Psoas muscle (tissue), 8 donors: ENCODE results near the gene SLC45A1. TPM values are rescaled to one million over a fixed set of nuclear protein-coding genes. Genes with fewer than 3 reads are reported as not detected.

Experiments
- ATAC-seq, 4 donors: fragments of 200-7000 bp; cut with Tn5 transposase; one replicate each; pipeline ENCODE4 v1.9.1; 2020; ENCODE audit warnings: moderate library complexity in 3 of 4, mild to moderate bottlenecking in 2 of 4
- DNase-seq, 2 donors: peaks; one replicate each; pipeline ENCODE4 v3.0.0-alpha.2; 2020
- H3K27ac ChIP-seq: fragments of 200-600 bp; one replicate; pipeline ENCODE4 v1.8.0; 2022
- H3K27me3 ChIP-seq, 3 donors: fragments of 200-600 bp in 1 of 3; one replicate each; pipeline versions ENCODE4 v1.6.1 to v1.8.0; 2013 to 2022; ENCODE audit warnings: low read length in 2 of 3, mild to moderate bottlenecking in 2 of 3, moderate library complexity in 1 of 3; ENCODE audit not compliant: insufficient read depth in 3 of 3
- H3K36me3 ChIP-seq, 2 donors: fragments of 200-600 bp in 1 of 2; one replicate each; pipeline versions ENCODE4 v1.6.1 to v1.8.0; 2013 to 2022; ENCODE audit warnings: low read depth in 1 of 2, mild to moderate bottlenecking in 1 of 2, moderate library complexity in 1 of 2; ENCODE audit not compliant: insufficient read depth in 1 of 2
- H3K4me1 ChIP-seq: fragments of 200-600 bp; one replicate; pipeline ENCODE4 v1.8.0; 2022
- H3K4me3 ChIP-seq: fragments of 200-600 bp; one replicate; pipeline ENCODE4 v1.8.0; 2022; ENCODE audit warnings: mild to moderate bottlenecking
- H3K9me3 ChIP-seq: fragments of 200-600 bp; one replicate; pipeline ENCODE4 v1.8.0; 2022
- CTCF ChIP-seq: fragments of 200-600 bp; IDR thresholded peaks from one replicate; pipeline ENCODE4 v1.8.0; 2022; ENCODE audit warnings: antibody characterized with exemption
- WGBS, 3 donors: extraction: QIAGEN DNeasy Blood & Tissue Kit; methylation state at CpG; one replicate each; pipeline versions ENCODE4 v1.1.6 to v1.1.7; 2013; 5-methylcytosine and 5-hydroxymethylcytosine counted together
- intact Hi-C, 2 donors: fragments of 100-400 bp; cut with DNase I; formaldehyde crosslinking; loops; one replicate each; pipeline versions ENCODE4 v1.11.0 to v1.14.2; 2022
- long read RNA-seq, 2 donors: library from polyadenylated mRNA; unstranded; transcript quantifications; one replicate each; pipeline ENCODE4 v2.0.0, GENCODE V29; 2021
- polyA plus RNA-seq, 3 donors: library from polyadenylated mRNA; stranded (reverse); fragments of 200-250 nt; gene quantifications; one replicate each; pipeline ENCODE4 v1.2.3, GENCODE V29; 2013
- total RNA-seq, 4 donors: library from RNA; stranded (reverse); fragmentation: NEBNext Ultra II Directional in 2 of 4; extraction: Animal tissue kit (Norgen Biotek cat#: 25700) in 2 of 4; gene quantifications; one replicate each; pipeline versions ENCODE4 v1.2.1 to v1.2.4, GENCODE V29; 2021 to 2023
- donor health status: healthy with polysubstance abuse.
- donor health status: DM: no; HTN: no; CAD: no; lungs with moderate emphysema.
- donor health status: Bipolar disorder and iron deficiency.
- donor health status: healthy.
- donor health status: DM: yes; HTN: yes; CAD: no.
- donor health status: DM: no; HTN: no; CAD: no.
- donor health status: DM: no; HTN: no; CAD: no.
- donor health status: DM: yes; HTN: yes; CAD: no.

The SLC45A1 gene
- 1 to 10 TPM in 1 of 4 donors, under 1 TPM in 3; 0.44 to 1.4 (median 0.89) TPM for total RNA-seq
- polyA plus RNA-seq, result 1 to 10 TPM in 1 of 3 donors, under 1 TPM in 2; 0.60 to 1.1 (median 0.96) TPM
- long read RNA-seq, donor 1, result 0 reads
- long read RNA-seq, donor 2, partial matches to known transcripts, result 1 of 5 reads
- long read RNA-seq, donor 2, other reads (novel, unspliced or antisense), result 1 of 5 reads

GRCh38 chr1:8317647-8318381 lies at the start of gene SLC45A1:
Gene SLC45A1 (plus strand): TSS chr1:8318114. CDS start chr1:8324330, 6,216 bp downstream.
- intact Hi-C loops, result no loop called here
- TF ChIP-seq CTCF, result no peak
- Histone ChIP-seq H3K4me1 (peaks cover under 1% of the 10 kb centered on the region), H3K9me3 (no peaks in the 10 kb centered on the region), H3K36me3 (no peaks in the 10 kb centered on the region), H3K27ac (no peak within 1 kb of the TSS), H3K27me3 (peaks cover 0 to 4% (median 0%) of the 10 kb centered on the region in 3 donors), H3K4me3 (peak within 1 kb of the TSS; percentile 59)
- 6 to 22% (median 13%) methylated on average over 36 to 75 of the region's 75 CpGs for WGBS, 3 donors
- DNase-seq (peak; percentile 85 to 86), ATAC-seq (peak; percentile 59 to 88 (median 80))

GRCh38 chr1:8273036-8273435 lies 44.9 kb upstream of the SLC45A1 start:
- Histone ChIP-seq H3K9me3 (no peaks in the 10 kb centered on the region), H3K36me3 (no peaks in the 10 kb centered on the region), H3K4me1 (no peaks in the 10 kb centered on the region), H3K27ac (no peak overlapping the region), H3K4me3 (no peak overlapping the region), H3K27me3 (no peaks in the 10 kb centered on the region)
- DNase-seq (no peak), ATAC-seq (no peak)
- intact Hi-C loops, result no loop called here
- 46 to 56% (median 55%) methylated on average over 4 of the region's 4 CpGs for WGBS, 3 donors
- TF ChIP-seq CTCF, result no peak

GRCh38 chr1:8274352-8274751 lies 43.6 kb upstream of the SLC45A1 start:
- ATAC-seq, result no peak

GRCh38 chr1:8276173-8276914 lies 41.6 kb upstream of the SLC45A1 start:
- no peak overlapping the region for H3K4me3 ChIP-seq
- no peaks in the 10 kb centered on the region for H3K36me3 ChIP-seq
- no peaks in the 10 kb centered on the region for H3K27me3 ChIP-seq
- WGBS, 3 donors, result 86 to 92% (median 87%) methylated on average over 21 of the region's 21 CpGs
- H3K4me1 ChIP-seq, result no peaks in the 10 kb centered on the region
- intact Hi-C loops, result no loop called here
- no peak for TF ChIP-seq CTCF
- no peak for ATAC-seq
- DNase-seq, result no peak
- no peak overlapping the region for H3K27ac ChIP-seq
- no peaks in the 10 kb centered on the region for H3K9me3 ChIP-seq

More at GRCh38 chr1:8274352-8274751, 43.6 kb upstream of the SLC45A1 start:
- Histone ChIP-seq H3K36me3 (no peaks in the 10 kb centered on the region), H3K27me3 (no peaks in the 10 kb centered on the region), H3K27ac (no peak overlapping the region), H3K9me3 (no peaks in the 10 kb centered on the region), H3K4me1 (no peaks in the 10 kb centered on the region), H3K4me3 (no peak overlapping the region)
- TF ChIP-seq CTCF, result no peak
- no peak for DNase-seq
- 53 to 55% (median 53%) methylated on average over 8 of the region's 8 CpGs for WGBS, 3 donors
- intact Hi-C loops, result no loop called here
